Lower leg skin (tissue), 4 donors: ENCODE results near the gene ZNHIT2. TPM values are rescaled to one million over a fixed set of nuclear protein-coding genes. Genes with fewer than 3 reads are reported as not detected.
A peak's percentile ranks its signal among the peaks of the same experiment; 100 is the strongest.

Experiments used
- DNase-seq, 2 donors: peaks; one replicate each; pipeline ENCODE4 v3.0.0-alpha.2; 2019; ENCODE audit warnings: low spot score in 2 of 2
- H3K4me3 ChIP-seq: fragments of 200-600 bp; sonication (generic); 2 replicates; pipeline ENCODE4 v1.5.1; 2017; ENCODE audit warnings: mild to moderate bottlenecking, low read depth; ENCODE audit not compliant: poor library complexity, severe bottlenecking
- CTCF ChIP-seq, 3 donors: fragments of 450-650 bp; IDR thresholded peaks; one replicate each; pipeline ENCODE4 v1.5.1; 2016; ENCODE audit warnings: antibody characterized with exemption in 3 of 3, mild to moderate bottlenecking in 3 of 3, moderate library complexity in 2 of 3
- POLR2A ChIP-seq, 2 donors: fragments of 450-650 bp; IDR thresholded peaks; one replicate each; pipeline ENCODE4 v1.6.1; 2016 to 2017; ENCODE audit warnings: antibody characterized with exemption in 2 of 2, mild to moderate bottlenecking in 1 of 2, moderate library complexity in 1 of 2
- WGBS, 2 donors: methylation state at CpG; one replicate each; pipeline ENCODE4 v1.1.5; 2018; 5-methylcytosine and 5-hydroxymethylcytosine counted together
- intact Hi-C: fragments of 100-400 bp; cut with DNase I; formaldehyde crosslinking; loops from one replicate; pipeline ENCODE4 v1.15.0; 2023; ENCODE audit warnings: low total_unique reads
- total RNA-seq, 4 donors: library from RNA; depleted of rRNA; stranded (reverse); fragments of >200 nt; gene quantifications; one replicate each; pipeline ENCODE4 v1.1.0, GENCODE V29; 2016

Gene ZNHIT2
- total RNA-seq, 4 donors from 2014 or later = 10.7 to 24.9 (median 17.7) TPM

GRCh38 chr11:65103476-65103875, 14.0 kb downstream of the ZNHIT2 start:
- H3K4me3 ChIP-seq = no peak overlapping the region
- intact Hi-C loops = no loop called here
- TF ChIP-seq CTCF (IDR thresholded peaks at IDR 0.05) (no peak), POLR2A (IDR thresholded peaks at IDR 0.05) (no peak)
- DNase-seq = no peak

- no peak overlapping the region for H3K4me3 ChIP-seq
- 74 to 76% methylated on average over 8 of the region's 8 CpGs for WGBS, 2 donors
- intact Hi-C loops = no loop called here
- TF ChIP-seq POLR2A (IDR thresholded peaks at IDR 0.05) = no peak
- no peak for TF ChIP-seq CTCF (IDR thresholded peaks at IDR 0.05)
- DNase-seq = no peak
These were observed 15.1 kb downstream of the ZNHIT2 start for GRCh38 chr11:65102142-65103095.

- intact Hi-C loops = no loop called here
- H3K4me3 ChIP-seq = no peak overlapping the region
- DNase-seq = no peak
- TF ChIP-seq CTCF (IDR thresholded peaks at IDR 0.05) = no peak
- no peak for TF ChIP-seq POLR2A (IDR thresholded peaks at IDR 0.05)
- WGBS, 2 donors = 77% methylated on average over 6 of the region's 6 CpGs
These were observed 16.7 kb downstream of the ZNHIT2 start for GRCh38 chr11:65100674-65101350.

GRCh38 chr11:65096926-65097325, 20.6 kb downstream of the ZNHIT2 start:
- 28 to 43% methylated on average over 7 to 8 of the region's 8 CpGs for WGBS, 2 donors
- intact Hi-C loops = no loop called here
- no peak for TF ChIP-seq CTCF (IDR thresholded peaks at IDR 0.05)
- no peak for TF ChIP-seq POLR2A (IDR thresholded peaks at IDR 0.05)
- DNase-seq = no peak
- no peak overlapping the region for H3K4me3 ChIP-seq

- peak; percentile 86 to 97 for DNase-seq
- WGBS, 2 donors = 0 to 1% methylated on average over 44 to 49 of the region's 52 CpGs
- intact Hi-C loops = no loop called here
- H3K4me3 ChIP-seq = peak within 1 kb of the TSS; percentile 79
- TF ChIP-seq POLR2A (IDR thresholded peaks at IDR 0.05) = no peak
- no peak for TF ChIP-seq CTCF (IDR thresholded peaks at IDR 0.05)
These were observed 21.3 kb downstream of the ZNHIT2 start, which contains the start of gene VPS51 for GRCh38 chr11:65095974-65096806. VPS51 (plus strand) TSS chr11:65096214; CDS start chr11:65096251, 37 bp downstream.
